B cell (primary cell): Measurements from ENCODE around the gene FRMD4A. TPM values are rescaled to one million over a fixed set of nuclear protein-coding genes. Genes with fewer than 3 reads are reported as not detected.

Experiments used
- ATAC-seq: fragments of 200-7000 bp; cut with Tn5 transposase; one replicate; pipeline ENCODE4 v1.10.0; 2021; ENCODE audit warnings: low read depth, mild to moderate bottlenecking, moderate number of reproducible peaks, moderate library complexity
- CTCF ChIA-PET: fragments of 350-600 bp; sonication (Branson Sonifier 250); formaldehyde crosslinking; loops from one replicate; lab custom pipeline; 2021; ENCODE audit warnings: antibody characterized with exemption, inconsistent platforms; lab: Charles Lee
- POLR2A ChIA-PET: fragments of 350-600 bp; sonication (Branson Sonifier 250); formaldehyde crosslinking; loops from one replicate; lab custom pipeline; 2021; ENCODE audit warnings: antibody characterized with exemption; lab: Charles Lee
- DNase-seq: peaks from one replicate; pipeline ENCODE4 v3.0.0; 2013
- H2AFZ ChIP-seq: 2 replicates; pipeline ENCODE4 v1.6.1; 2012; ENCODE audit warnings: mild to moderate bottlenecking, low read depth, low read length; ENCODE audit not compliant: insufficient read depth, poor library complexity, severe bottlenecking
- H3K27ac ChIP-seq, 2 donors: 1 replicate in 1 of 2; 2 replicates in 1 of 2; pipeline ENCODE4 v1.5.1; 2012 to 2013; ENCODE audit warnings: low read length in 2 of 2, mild to moderate bottlenecking in 2 of 2, moderate library complexity in 1 of 2
- H3K27me3 ChIP-seq, 4 experiments: fragments of 200-600 bp in 1 of 4; sonication (generic) in 1 of 4; replicated peaks in 1 of 4; 1 replicate in 2 of 4; 2 replicates in 2 of 4; pipeline versions ENCODE4 v1.6.1 to v1.7.0; 2013 to 2016; ENCODE audit warnings: low read length in 3 of 4, mild to moderate bottlenecking in 2 of 4, mixed read lengths in 1 of 4, moderate library complexity in 1 of 4; ENCODE audit not compliant: insufficient read depth in 4 of 4, control insufficient read depth in 3 of 4; ENCODE audit errors: control extremely low read depth in 1 of 4
- H3K36me3 ChIP-seq, 2 experiments: replicated peaks in 1 of 2; 1 replicate in 1 of 2; 2 replicates in 1 of 2; pipeline versions ENCODE4 v1.6.1 to v1.7.1; 2013; ENCODE audit warnings: low read length in 1 of 2; ENCODE audit not compliant: insufficient read depth in 2 of 2, control insufficient read depth in 1 of 2; ENCODE audit errors: control extremely low read depth in 1 of 2, extremely low read depth in 1 of 2
- H3K4me1 ChIP-seq, 2 donors: fragments of 200-600 bp in 1 of 2; sonication (generic) in 1 of 2; 1 replicate in 1 of 2; 2 replicates in 1 of 2; pipeline versions ENCODE4 v1.5.1 to v1.6.1; 2013 to 2017; ENCODE audit warnings: low read length in 2 of 2; ENCODE audit not compliant: control insufficient read depth in 2 of 2, insufficient read depth in 2 of 2
- H3K4me2 ChIP-seq: replicated peaks from 2 replicates; pipeline ENCODE3; 2012; ENCODE audit warnings: mild to moderate bottlenecking, low read depth, low read length; ENCODE audit not compliant: poor library complexity, severe bottlenecking
- H3K4me3 ChIP-seq, 5 experiments: fragments of 200-600 bp in 1 of 5; sonication (generic) in 1 of 5; 1 replicate in 3 of 5; 2 replicates in 2 of 5; pipeline versions ENCODE4 v1.5.1 to v1.7.0; 2011 to 2016; ENCODE audit warnings: low read length in 4 of 5, mild to moderate bottlenecking in 4 of 5, low read depth in 2 of 5, control low read depth in 1 of 5, moderate library complexity in 1 of 5; ENCODE audit not compliant: insufficient read depth in 1 of 5; ENCODE audit errors: control extremely low read depth in 1 of 5, extremely low read depth in 1 of 5
- H3K79me2 ChIP-seq: fragments of 200-600 bp; sonication (generic); one replicate; pipeline ENCODE4 v1.6.0; 2016; ENCODE audit warnings: low read length; ENCODE audit not compliant: control insufficient read depth, insufficient read depth
- H3K9ac ChIP-seq: fragments of 200-600 bp; sonication (generic); 2 replicates; pipeline ENCODE4 v1.6.1; 2017; ENCODE audit warnings: mild to moderate bottlenecking, low read length, moderate library complexity
- H3K9me3 ChIP-seq, 3 donors: one replicate each; pipeline versions ENCODE4 v1.6.1 to v1.7.1; 2013; ENCODE audit warnings: low read length in 2 of 3; ENCODE audit not compliant: control insufficient read depth in 2 of 3, insufficient read depth in 1 of 3; ENCODE audit errors: control extremely low read depth in 1 of 3
- H4K20me1 ChIP-seq: 2 replicates; pipeline ENCODE4 v1.6.0; 2012; ENCODE audit warnings: mild to moderate bottlenecking, low read length; ENCODE audit not compliant: insufficient read depth, control insufficient read depth, poor library complexity, severe bottlenecking
- H3K27ac Mint-ChIP-seq: one replicate; pipeline ENCODE4 v1.8.0; 2021; ENCODE audit warnings: mixed read lengths
- H3K27me3 Mint-ChIP-seq: one replicate; pipeline ENCODE4 v1.8.0; 2021; ENCODE audit warnings: mixed read lengths
- H3K4me1 Mint-ChIP-seq: one replicate; pipeline ENCODE4 v1.8.0; 2021; ENCODE audit warnings: mixed read lengths
- H3K4me3 Mint-ChIP-seq: one replicate; pipeline ENCODE4 v1.8.0; 2021; ENCODE audit warnings: mixed read lengths
- H3K9me3 Mint-ChIP-seq: one replicate; pipeline ENCODE4 v1.8.0; 2022; ENCODE audit warnings: mixed read lengths; ENCODE audit not compliant: insufficient read depth
- CTCF ChIP-seq: fragments of 200-600 bp; IDR thresholded peaks from one replicate; pipeline ENCODE4 v1.8.0; 2022; ENCODE audit warnings: antibody characterized with exemption, mild to moderate bottlenecking
- EZH2 ChIP-seq: IDR thresholded peaks from 2 replicates; pipeline ENCODE4 v1.6.1; 2012; ENCODE audit warnings: borderline replicate concordance, low read depth, mild to moderate bottlenecking, moderate library complexity, low read length; ENCODE audit not compliant: insufficient read depth, poor library complexity, severe bottlenecking
- WGBS: methylation state at CpG from one replicate; pipeline ENCODE4 v1.1.5; 2013; ENCODE audit warnings: missing lambda C conversion rate; ENCODE audit not compliant: insufficient coverage; 5-methylcytosine and 5-hydroxymethylcytosine counted together
- intact Hi-C: fragments of 100-400 bp; cut with micrococcal nuclease; formaldehyde crosslinking; loops from one replicate; pipeline ENCODE4 v1.10.0; 2022
- polyA plus RNA-seq: library from polyadenylated mRNA; depleted of rRNA; stranded (reverse); fragments of >200 nt; gene quantifications from 2 replicates; pipeline ENCODE4 v1.2.3, GENCODE V29; 2012
- total RNA-seq, 2 donors: library from RNA; stranded (reverse); fragments of 120-200 nt in 1 of 2; gene quantifications; 1 replicate in 1 of 2; 2 replicates in 1 of 2; pipeline versions ENCODE4 v1.2.3 to v1.2.4, GENCODE V29; 2013 to 2022

Gene FRMD4A
- total and polyA plus RNA-seq, 2 donors (not counting 1 experiment from before 2014, with no cell fraction given), result 0.76 to 3.4 TPM

- ChIA-PET POLR2A (no interaction called here), CTCF (no interaction called here)
- peaks cover 25 to 27% of the 10 kb centered on the region in 2 donors for H3K4me1 ChIP-seq
- WGBS, result 90% methylated on average over 9 of the region's 11 CpGs
- no peaks in the 10 kb centered on the region for H3K9me3 ChIP-seq
- intact Hi-C loops, result loop anchor here (5.0 kb wide), 1 partner anchor 84 kb away; no protein-coding TSS in a partner anchor
- no peaks in the 10 kb centered on the region for H3K79me2 ChIP-seq
- no peak overlapping the region for H3K27ac Mint-ChIP-seq
- H3K27ac ChIP-seq, result no peak overlapping the region
- peaks cover 37% of the 10 kb centered on the region for H3K4me1 Mint-ChIP-seq
- no peak overlapping the region for H3K4me2 ChIP-seq
- ATAC-seq (no peak), DNase-seq (no peak)
- no peaks in the 10 kb centered on the region for H3K36me3 ChIP-seq
- no peak overlapping the region for H3K9ac ChIP-seq
- H3K27me3 ChIP-seq, result no peaks in the 10 kb centered on the region
- no peak overlapping the region for H3K4me3 Mint-ChIP-seq
- H2AFZ ChIP-seq, result no peak overlapping the region
- H3K4me3 ChIP-seq, result no peak overlapping the region
- no peaks in the 10 kb centered on the region for H4K20me1 ChIP-seq
- no peaks in the 10 kb centered on the region for H3K27me3 Mint-ChIP-seq
- TF ChIP-seq EZH2 (no peak), CTCF (no peak)
- no peaks in the 10 kb centered on the region for H3K9me3 Mint-ChIP-seq
These were observed 458.9 kb downstream of the FRMD4A start for GRCh38 chr10:13871776-13872175.

- H3K4me3 ChIP-seq, result no peak overlapping the region
- DNase-seq (no peak), ATAC-seq (no peak)
- Mint-ChIP-seq H3K27ac (peak overlapping the region; percentile 0), H3K4me3 (no peak overlapping the region), H3K27me3 (peaks cover 3% of the 10 kb centered on the region), H3K9me3 (no peaks in the 10 kb centered on the region), H3K4me1 (peaks cover 37% of the 10 kb centered on the region)
- intact Hi-C loops, result loop anchor here (5.0 kb wide), 1 partner anchor 84 kb away; no protein-coding TSS in a partner anchor
- no peak overlapping the region for H3K4me2 ChIP-seq
- H4K20me1 ChIP-seq, result no peaks in the 10 kb centered on the region
- ChIA-PET CTCF (no interaction called here), POLR2A (no interaction called here)
- H3K27me3 ChIP-seq, result no peaks in the 10 kb centered on the region
- H3K9ac ChIP-seq, result no peak overlapping the region
- TF ChIP-seq EZH2, result no peak
- no peak for TF ChIP-seq CTCF
- no peaks in the 10 kb centered on the region for H3K79me2 ChIP-seq
- peaks cover 25 to 27% of the 10 kb centered on the region in 2 donors for H3K4me1 ChIP-seq
- no peak overlapping the region for H2AFZ ChIP-seq
- no peak overlapping the region for H3K27ac ChIP-seq
- WGBS, result 95% methylated on average over 9 of the region's 9 CpGs
- H3K36me3 ChIP-seq, result no peaks in the 10 kb centered on the region
- H3K9me3 ChIP-seq, result no peaks in the 10 kb centered on the region
These were observed 459.7 kb downstream of the FRMD4A start for GRCh38 chr10:13871011-13871410.
